Measurements from ENCODE around the gene SUCLG2.

- no peak for TF ChIP-seq CTCF (conservative IDR thresholded peaks at IDR 0.05; ENCODE audit: low read depth, low read length)
- TF ChIP-seq RCOR1 (IDR thresholded peaks at IDR 0.05; ENCODE audit: insufficient replicate concordance, low read length): no peak
- TF ChIP-seq POLR2A (IDR thresholded peaks at IDR 0.05; ENCODE audit: low read depth, low read length): no peak
- no peak for TF ChIP-seq USF2 (IDR thresholded peaks at IDR 0.05; ENCODE audit: low read depth, low read length)
- no peak for TF ChIP-seq RAD21 (IDR thresholded peaks at IDR 0.05; ENCODE audit: low read length)
- no peak for TF ChIP-seq SMC3 (IDR thresholded peaks at IDR 0.05; ENCODE audit: low read depth, low read length)
Measured at GRCh38 chr3:67346081-67346480, 308.3 kb downstream of the SUCLG2 start.

All from IMR-90 (cell line).